Panc1 (cell line): ENCODE results near the gene DALRD3. TPM values are rescaled to one million over a fixed set of nuclear protein-coding genes. Genes with fewer than 3 reads are reported as not detected.

Source experiments
- ATAC-seq: fragments of 200-7000 bp; cut with Tn5 transposase; 2 replicates; pipeline ENCODE4 v1.9.1; 2020; ENCODE audit warnings: mild to moderate bottlenecking, moderate library complexity
- BruUV-seq: library from RNA; stranded (reverse); fragments of 400-500 nt; replicated peaks from 2 replicates; lab custom pipeline; 2021; lab: Mats Ljungman, UMichigan
- CTCF ChIA-PET: fragments of 300-600 bp; sonication (Branson Sonifier 250); formaldehyde crosslinking; loops from one replicate; lab custom pipeline; 2022; ENCODE audit warnings: antibody characterized with exemption; lab: Charles Lee
- POLR2A ChIA-PET: fragments of 300-600 bp; sonication (Branson Sonifier 250); formaldehyde crosslinking; loops from one replicate; lab custom pipeline; 2022; ENCODE audit warnings: antibody characterized with exemption; lab: Charles Lee
- DNase-seq: peaks from one replicate; pipeline ENCODE4 v3.0.0-alpha.2; 2010; ENCODE audit warnings: low read depth, low spot score
- H3K27ac ChIP-seq: 2 replicates; pipeline ENCODE4 v1.5.1; 2011; ENCODE audit warnings: mild to moderate bottlenecking, low read length, inconsistent platforms
- H3K27me3 ChIP-seq: fragments of 200-500 bp; sonication (Bioruptor generic); 2 replicates; pipeline ENCODE4 v1.6.0; 2014; ENCODE audit warnings: low read length, inconsistent platforms; ENCODE audit not compliant: control insufficient read depth, insufficient read depth
- H3K36me3 ChIP-seq: fragments of 200-500 bp; sonication (Bioruptor generic); 2 replicates; pipeline ENCODE4 v1.5.1; 2014; ENCODE audit warnings: inconsistent platforms, mild to moderate bottlenecking, low read length, moderate library complexity; ENCODE audit not compliant: control insufficient read depth, insufficient read depth
- H3K4me1 ChIP-seq: 2 replicates; pipeline ENCODE4 v1.5.1; 2011; ENCODE audit warnings: inconsistent platforms, mild to moderate bottlenecking, low read length, moderate library complexity; ENCODE audit not compliant: control insufficient read depth, insufficient read depth
- H3K4me3 ChIP-seq, 2 experiments: 2 replicates each; pipeline ENCODE4 v1.5.1; 2011 to 2012; ENCODE audit warnings: low read depth in 2 of 2, low read length in 2 of 2, mild to moderate bottlenecking in 2 of 2, inconsistent platforms in 1 of 2, moderate library complexity in 1 of 2
- H3K9me3 ChIP-seq: fragments of 200-500 bp; sonication (Bioruptor generic); 2 replicates; pipeline ENCODE4 v1.5.1; 2014; ENCODE audit warnings: low read depth, mild to moderate bottlenecking, inconsistent platforms, low read length, moderate library complexity; ENCODE audit not compliant: control insufficient read depth, insufficient read depth
- CTCF ChIP-seq: fragments of 450-650 bp; IDR thresholded peaks from 2 replicates; pipeline ENCODE4 v1.5.1; 2017; ENCODE audit warnings: mild to moderate bottlenecking
- POLR2AphosphoS5 ChIP-seq: IDR thresholded peaks from 2 replicates; pipeline ENCODE4 v1.6.1; 2012; ENCODE audit warnings: mild to moderate bottlenecking, low read depth, low read length, moderate library complexity
- SIN3A ChIP-seq: IDR thresholded peaks from 2 replicates; pipeline ENCODE4 v1.6.1; 2012; ENCODE audit warnings: low read depth, mild to moderate bottlenecking, low read length, moderate library complexity, borderline replicate concordance; ENCODE audit not compliant: insufficient read depth
- TCF7L2 ChIP-seq: IDR thresholded peaks from 2 replicates; pipeline ENCODE4 v1.6.1; 2011; ENCODE audit warnings: mild to moderate bottlenecking, low read depth, low read length, inconsistent platforms
- in situ Hi-C: cut with HindIII; loops from 2 replicates; pipeline ENCODE4 v1.10.0; 2016; ENCODE audit warnings: low sequenced_read_pairs, low pct_unique_long_range_greater_than_20kb
- intact Hi-C: fragments of 100-400 bp; cut with micrococcal nuclease; formaldehyde crosslinking; loops from one replicate; pipeline ENCODE4 v1.10.0; 2022; ENCODE audit not compliant: unreplicated experiment
- total RNA-seq: library from RNA; stranded (reverse); gene quantifications from one replicate; pipeline ENCODE4 v1.2.1, GENCODE V29; 2021; ENCODE audit not compliant: unreplicated experiment
- TF ChIP-seq, protein P1 (sequence below), 2 experiments: IDR thresholded peaks; 2 replicates each; pipeline ENCODE4 v1.6.1; 2011 to 2012; ENCODE audit warnings: low read depth in 2 of 2, control low read depth in 1 of 2, low read length in 1 of 2, mild to moderate bottlenecking in 1 of 2, moderate library complexity in 1 of 2; ENCODE audit not compliant: insufficient read depth in 1 of 2

Gene DALRD3
- total RNA-seq, 1 experiment from 2014 or later: 22.5 TPM

GRCh38 chr3:49026536-49026935 is 8.2 kb upstream of the DALRD3 start:
- Histone ChIP-seq H3K27ac (no peak overlapping the region), H3K4me3 (no peak overlapping the region), H3K36me3 (peaks cover 10% of the 10 kb centered on the region), H3K9me3 (no peaks in the 10 kb centered on the region), H3K27me3 (no peaks in the 10 kb centered on the region), H3K4me1 (peaks cover 34% of the 10 kb centered on the region)
- TF ChIP-seq CTCF (no peak), POLR2AphosphoS5 (no peak; the same call in none of the 2 replicates), SIN3A (no peak), TCF7L2 (no peak)
- TF ChIP-seq, protein P1, sequence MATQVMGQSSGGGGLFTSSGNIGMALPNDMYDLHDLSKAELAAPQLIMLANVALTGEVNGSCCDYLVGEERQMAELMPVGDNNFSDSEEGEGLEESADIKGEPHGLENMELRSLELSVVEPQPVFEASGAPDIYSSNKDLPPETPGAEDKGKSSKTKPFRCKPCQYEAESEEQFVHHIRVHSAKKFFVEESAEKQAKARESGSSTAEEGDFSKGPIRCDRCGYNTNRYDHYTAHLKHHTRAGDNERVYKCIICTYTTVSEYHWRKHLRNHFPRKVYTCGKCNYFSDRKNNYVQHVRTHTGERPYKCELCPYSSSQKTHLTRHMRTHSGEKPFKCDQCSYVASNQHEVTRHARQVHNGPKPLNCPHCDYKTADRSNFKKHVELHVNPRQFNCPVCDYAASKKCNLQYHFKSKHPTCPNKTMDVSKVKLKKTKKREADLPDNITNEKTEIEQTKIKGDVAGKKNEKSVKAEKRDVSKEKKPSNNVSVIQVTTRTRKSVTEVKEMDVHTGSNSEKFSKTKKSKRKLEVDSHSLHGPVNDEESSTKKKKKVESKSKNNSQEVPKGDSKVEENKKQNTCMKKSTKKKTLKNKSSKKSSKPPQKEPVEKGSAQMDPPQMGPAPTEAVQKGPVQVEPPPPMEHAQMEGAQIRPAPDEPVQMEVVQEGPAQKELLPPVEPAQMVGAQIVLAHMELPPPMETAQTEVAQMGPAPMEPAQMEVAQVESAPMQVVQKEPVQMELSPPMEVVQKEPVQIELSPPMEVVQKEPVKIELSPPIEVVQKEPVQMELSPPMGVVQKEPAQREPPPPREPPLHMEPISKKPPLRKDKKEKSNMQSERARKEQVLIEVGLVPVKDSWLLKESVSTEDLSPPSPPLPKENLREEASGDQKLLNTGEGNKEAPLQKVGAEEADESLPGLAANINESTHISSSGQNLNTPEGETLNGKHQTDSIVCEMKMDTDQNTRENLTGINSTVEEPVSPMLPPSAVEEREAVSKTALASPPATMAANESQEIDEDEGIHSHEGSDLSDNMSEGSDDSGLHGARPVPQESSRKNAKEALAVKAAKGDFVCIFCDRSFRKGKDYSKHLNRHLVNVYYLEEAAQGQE (IDR thresholded peaks at IDR 0.05; ENCODE audit: insufficient read depth in 1 of 2, low read depth in 2 of 2, low read length in 1 of 2): no peak
- ChIA-PET POLR2A (interaction anchor here (0.6 kb wide), 1 partner anchor 70 kb away, joined by 13 read pairs; no protein-coding TSS in a partner anchor), CTCF (interaction anchor here (0.5 kb wide), 1 partner anchor 38 kb away, joined by 4 read pairs; no protein-coding TSS in a partner anchor)
- BruUV-seq: no TSS peak
- intact Hi-C loops: no loop called here
- DNase-seq (no peak), ATAC-seq (no peak)
- in situ Hi-C loops: no loop called here

GRCh38 chr3:49025793-49026520 is 7.6 kb upstream of the DALRD3 start:
- intact Hi-C loops: no loop called here
- peaks cover 9% of the 10 kb centered on the region for H3K36me3 ChIP-seq
- H3K27ac ChIP-seq: no peak overlapping the region

More at GRCh38 chr3:49025793-49026520, 7.6 kb upstream of the DALRD3 start:
- no peaks in the 10 kb centered on the region for H3K9me3 ChIP-seq
- H3K4me3 ChIP-seq: no peak overlapping the region
- H3K27me3 ChIP-seq: no peaks in the 10 kb centered on the region
- in situ Hi-C loops: no loop called here
- H3K4me1 ChIP-seq: peaks cover 34% of the 10 kb centered on the region
- TF ChIP-seq POLR2AphosphoS5 (peak; percentile 60), TCF7L2 (no peak)
- TF ChIP-seq, protein P1 (IDR thresholded peaks at IDR 0.05; ENCODE audit: insufficient read depth in 1 of 2, low read depth in 2 of 2, low read length in 1 of 2): no peak
- no TSS peak for BruUV-seq
- no peak for ATAC-seq
- POLR2A ChIA-PET: interaction anchor here (0.5 to 0.6 kb wide), 2 partner anchors 12 to 71 kb away, joined by 7 to 13 read pairs; no protein-coding TSS in a partner anchor
- DNase-seq: no peak
- CTCF ChIA-PET: interaction anchor here (0.6 kb wide), 1 partner anchor 484 kb away, joined by 5 read pairs; no protein-coding TSS in a partner anchor
